DMS 273 treated with DMSO at 0.1 percent for 48 hours (cell line): ENCODE results near the gene SNX12.
"Not testable (repeated sequence)": the region's sequence is repeated elsewhere in the genome, so short reads cannot be mapped to it uniquely, and the experiment has no call there.

Source experiments
- DNase-seq: peaks from one replicate; lab custom pipeline; 2025; lab: John Stamatoyannopoulos, UW

The SNX12 gene

DNA sequence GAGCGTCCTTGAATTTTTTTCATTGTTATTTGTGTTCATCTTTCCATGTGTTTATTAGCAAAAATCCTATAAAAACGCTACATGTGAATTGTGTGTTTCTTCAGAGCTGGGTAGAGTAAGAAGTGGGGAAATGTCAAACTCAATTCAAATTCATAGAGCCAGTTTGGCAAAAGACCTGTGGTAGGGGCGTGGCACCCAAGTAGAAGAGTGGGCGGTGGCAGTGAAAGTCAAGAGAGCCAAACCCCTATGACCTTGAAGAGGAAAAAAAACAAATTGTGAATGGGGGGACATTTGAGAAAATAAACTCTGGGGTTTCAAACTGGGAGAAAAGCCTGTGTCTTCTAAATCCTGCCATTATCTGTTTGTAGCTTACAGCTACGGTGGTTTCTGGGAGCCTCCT, 23.1 kb upstream of the SNX12 start:
- no peak for DNase-seq

DNA sequence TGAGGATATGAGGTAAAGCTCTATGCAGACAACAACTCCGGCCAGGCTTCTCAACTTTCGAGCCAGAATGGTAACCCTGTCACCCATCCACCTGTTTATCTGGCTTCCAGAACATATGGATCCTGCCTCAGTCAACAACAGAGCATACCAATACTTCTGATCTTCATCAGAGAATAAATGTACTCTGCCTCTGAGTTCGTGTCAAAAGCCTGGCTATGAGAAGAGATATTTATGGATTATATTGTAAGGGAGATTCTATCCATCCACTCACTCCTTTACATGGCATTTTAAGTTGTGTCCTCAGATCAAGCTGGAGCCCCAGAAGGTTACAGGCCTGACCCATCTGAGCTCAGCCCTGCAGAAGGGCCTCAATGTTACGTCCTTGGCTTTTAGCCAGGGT, 17.8 kb upstream of the SNX12 start:
- DNase-seq, result no peak

DNA sequence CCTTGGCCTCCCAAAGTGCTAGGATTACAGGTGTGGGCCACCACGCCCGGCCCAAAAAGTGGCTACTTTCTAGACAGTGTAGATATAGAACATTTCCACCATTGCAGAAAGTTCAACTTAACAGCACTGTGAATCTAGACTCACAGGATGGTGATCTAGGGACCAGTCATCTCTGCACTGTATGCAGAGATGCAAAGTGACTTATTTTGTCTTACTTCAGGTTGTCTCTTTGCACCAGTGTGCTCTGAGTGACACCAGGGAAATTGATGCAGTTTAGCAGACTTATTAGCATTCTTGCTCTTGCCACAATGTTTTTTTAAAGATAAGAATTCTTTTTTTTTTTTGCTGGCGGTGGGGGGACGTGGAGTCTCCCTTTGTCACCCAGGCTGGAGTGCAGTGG, 14.7 kb upstream of the SNX12 start:
- DNase-seq, result no peak

DNA sequence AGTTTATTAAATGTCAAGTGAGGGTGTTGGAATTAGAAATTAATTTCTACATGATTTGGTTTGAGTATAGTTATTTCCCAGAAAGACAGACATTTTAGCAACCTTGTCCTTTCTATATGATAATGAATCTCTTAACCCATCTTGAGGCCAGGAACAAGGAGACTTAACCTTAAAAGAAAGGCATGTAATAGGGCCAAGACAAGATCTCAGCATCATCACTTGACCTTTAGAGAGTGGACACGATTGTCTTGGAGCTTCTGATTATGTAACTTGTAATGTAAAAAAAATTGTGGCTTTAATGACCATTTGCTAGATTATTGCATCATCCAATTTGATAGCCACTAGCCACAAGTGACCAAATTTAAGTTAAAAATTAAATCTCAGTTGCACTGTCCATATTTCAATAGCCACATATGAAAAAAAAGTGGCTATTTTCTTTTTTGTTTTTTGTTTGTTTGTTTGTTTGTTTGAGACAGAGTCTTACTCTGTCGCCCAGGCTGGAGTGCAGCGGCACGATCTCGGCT, 14.1 kb upstream of the SNX12 start:
- no peak for DNase-seq

DNA sequence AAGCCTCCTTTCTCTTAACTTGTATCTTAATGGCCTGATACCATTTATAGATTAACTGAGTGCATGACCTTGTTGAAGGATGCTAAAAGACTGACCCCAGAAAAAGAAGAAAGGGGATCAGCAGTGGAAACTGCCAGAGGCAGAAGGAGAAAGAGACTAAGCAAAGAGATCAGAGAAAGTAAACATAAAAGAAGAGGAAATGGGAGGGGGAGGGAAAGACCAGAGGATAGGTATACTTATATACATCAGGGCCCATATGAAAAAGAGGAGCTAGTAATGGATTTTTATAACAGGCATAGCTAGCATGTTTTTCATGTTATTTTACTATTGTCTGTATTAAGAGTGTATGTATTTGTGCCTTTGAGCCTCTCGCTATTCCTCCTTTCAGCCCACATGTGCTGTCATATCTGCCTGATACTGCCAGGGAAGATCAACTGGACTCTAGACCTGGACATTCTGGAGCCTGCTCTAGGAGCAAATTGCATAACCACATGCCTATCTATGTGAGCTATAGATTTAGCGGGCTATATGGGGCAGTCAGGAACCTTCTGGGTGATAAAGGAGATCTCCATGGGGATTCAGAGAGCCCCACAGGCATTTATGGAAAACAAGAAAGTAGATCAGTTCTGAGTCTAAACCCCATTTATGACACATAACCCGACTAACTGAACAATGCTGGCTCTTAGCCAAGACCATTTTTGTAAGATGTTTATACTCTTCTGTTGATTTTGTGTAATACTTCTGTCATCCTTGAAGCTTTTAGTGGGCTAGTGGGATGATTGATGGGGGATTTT, 13.4 kb upstream of the SNX12 start:
- no peak for DNase-seq

DNA sequence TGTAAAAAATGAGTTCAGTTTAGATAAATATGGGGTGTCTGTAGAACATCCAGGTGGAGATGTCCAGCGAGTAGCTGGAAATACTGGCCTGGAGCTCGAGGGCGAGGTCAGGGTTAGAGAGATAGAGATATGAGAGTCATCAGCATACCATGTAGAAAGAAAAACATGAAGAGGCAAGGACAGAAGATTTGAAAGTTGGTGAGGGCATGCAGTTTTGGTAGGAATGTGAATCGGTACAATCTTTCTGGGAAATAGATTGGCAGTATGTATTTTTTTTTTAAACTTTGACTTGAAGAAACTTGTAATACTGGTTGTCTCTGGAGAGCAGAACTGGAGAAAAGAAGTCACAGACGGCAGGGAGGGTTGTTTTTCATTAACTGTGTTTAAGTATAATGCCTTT, 2.4 kb upstream of the SNX12 start:
- no peak for DNase-seq

DNA sequence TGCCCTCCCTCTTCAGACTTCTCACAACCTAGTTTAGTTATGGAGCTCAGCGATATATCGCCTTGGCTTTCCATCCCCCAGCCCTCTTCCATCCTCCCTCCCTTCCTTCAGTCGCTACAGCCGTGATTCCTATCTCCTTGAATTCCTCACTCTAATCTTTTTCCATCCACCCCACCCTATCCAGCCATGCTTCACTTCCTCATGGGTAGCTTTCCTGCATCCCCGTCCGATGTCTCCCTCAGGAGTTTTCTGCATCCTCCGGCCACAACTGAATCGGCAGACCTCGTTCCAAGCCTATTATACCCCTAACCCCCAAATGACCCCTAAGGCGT, 456 bp downstream of the SNX12 start:
- no peak for DNase-seq

DNA sequence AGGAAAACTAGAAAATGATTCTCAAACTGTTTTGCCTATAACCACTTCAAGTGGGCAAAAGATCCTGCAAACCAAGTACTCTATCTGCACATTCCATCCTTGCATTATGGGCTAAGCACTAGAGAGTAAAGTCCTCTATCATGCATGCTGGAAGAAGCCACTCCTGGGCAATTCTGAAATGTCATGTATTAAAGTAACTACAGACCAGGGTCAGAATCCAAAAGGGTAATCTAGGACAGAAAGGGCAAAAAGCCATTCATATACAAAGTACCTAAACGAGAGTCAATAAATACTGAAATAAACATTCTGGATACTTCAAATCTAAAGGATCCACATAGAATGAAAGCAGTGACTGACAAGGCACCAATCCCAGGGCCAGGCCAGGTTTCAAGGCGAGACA, 1.0 kb downstream of the SNX12 start:
- no peak for DNase-seq

DNA sequence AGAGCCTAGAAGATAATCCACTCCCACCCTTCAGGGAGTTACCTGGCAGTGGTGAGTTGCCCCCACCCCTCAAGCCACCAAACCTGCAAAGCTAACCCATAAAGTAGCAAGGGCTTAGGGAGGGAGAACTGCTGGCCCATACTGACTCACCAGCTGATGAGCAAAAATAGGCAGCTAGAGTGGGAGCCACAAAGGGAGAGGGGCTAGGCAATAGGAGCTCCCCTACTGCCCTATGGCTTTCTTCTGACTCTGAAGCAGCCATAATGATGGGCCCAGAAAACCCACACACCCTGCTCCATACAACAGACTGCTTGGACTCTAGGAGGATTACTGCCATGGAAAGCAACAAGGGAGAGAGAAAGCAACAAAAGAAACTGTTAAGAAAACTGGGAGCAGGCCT, 8.0 kb downstream of the SNX12 start:
- DNase-seq, result no peak

DNA sequence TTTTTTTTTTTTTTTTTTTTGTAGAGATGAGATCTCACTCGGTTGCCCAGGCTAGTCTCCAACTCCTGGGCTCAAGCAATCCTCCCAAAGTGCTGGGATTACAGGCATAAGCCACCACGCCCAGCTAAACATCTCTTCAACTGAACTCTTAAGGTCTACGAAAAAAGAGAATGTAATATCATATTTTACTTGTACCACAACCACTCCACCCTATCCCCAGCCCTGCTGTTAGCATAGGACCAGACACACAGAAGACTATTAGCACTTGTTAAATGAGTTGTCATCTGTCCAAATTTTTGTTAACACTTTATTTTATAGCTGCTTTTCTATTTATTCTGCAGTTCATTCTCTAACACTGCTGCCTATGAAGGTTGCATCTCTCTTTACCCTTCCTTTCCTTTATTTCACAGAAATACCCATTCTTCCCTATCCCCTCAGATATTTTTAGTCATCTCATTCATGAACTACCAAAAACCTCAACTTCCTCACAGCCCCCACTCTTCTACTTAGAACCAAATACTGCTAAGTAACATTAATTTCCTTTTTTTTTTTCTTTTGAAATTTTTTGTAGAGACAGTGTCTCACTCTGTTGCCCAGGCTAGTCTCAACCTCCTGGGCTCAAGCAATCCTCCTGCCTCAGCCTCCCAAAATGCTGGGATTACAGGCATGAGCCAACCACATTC, 10.1 kb downstream of the SNX12 start:
- no peak for DNase-seq

DNA sequence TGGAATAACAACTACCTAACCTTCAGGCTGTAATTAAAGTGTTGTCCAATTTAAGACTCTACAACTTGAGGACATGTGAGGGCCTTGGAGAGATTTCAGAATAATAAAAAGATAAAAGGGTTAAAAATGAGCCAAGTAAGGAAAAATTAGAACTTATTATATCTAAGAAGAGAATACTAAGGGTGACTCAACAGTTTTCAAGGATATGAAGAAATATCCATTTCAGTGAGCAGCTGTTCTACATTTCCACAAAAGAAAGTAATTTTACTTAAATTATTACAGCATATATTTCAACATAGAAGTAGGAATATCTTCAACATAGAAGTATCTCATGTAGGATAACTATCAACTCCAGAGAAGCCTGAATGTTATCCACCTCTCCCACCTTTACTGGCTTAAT, 11.3 kb downstream of the SNX12 start:
- DNase-seq, result no peak

DNA sequence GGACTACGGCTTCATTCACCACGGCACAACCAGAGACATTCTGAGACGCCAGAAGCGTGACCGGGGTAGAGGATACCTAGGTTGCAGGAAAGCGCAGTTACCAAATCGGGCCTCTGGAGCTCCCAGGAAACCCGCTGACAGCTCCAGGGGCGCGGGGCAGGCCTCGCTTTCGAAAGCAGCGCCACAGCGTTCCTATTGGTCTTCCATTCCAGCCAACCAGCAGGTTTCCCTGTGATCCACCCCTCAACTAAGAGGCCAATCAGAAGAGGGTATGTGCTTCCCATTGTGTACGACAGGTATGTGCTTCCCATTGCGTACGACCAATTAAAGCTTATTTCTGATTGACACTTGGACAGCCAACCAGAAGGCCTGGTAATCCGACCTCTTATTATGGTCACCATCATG, 14.9 kb downstream of the SNX12 start:
- DNase-seq, result no peak

DNA sequence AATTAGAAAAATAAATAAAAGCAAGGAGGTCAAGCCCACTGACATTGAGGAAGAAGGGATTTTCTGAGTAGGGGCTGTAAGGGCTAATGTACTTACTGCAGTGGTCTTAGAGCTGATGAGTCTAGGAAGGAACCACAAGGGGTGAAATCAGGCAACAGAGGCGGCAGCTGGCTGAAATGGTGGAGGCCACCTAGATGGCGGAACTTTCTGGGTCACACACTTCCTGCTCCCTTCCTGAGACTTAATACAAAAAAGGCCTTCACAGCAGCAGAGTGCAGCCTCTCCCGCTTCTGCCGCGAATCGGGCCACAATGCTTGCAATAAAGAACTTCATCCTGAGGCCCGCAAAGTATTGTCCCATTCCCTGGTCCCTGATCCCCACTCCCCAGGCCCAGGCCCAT, 15.4 kb downstream of the SNX12 start:
- no peak for DNase-seq

DNA sequence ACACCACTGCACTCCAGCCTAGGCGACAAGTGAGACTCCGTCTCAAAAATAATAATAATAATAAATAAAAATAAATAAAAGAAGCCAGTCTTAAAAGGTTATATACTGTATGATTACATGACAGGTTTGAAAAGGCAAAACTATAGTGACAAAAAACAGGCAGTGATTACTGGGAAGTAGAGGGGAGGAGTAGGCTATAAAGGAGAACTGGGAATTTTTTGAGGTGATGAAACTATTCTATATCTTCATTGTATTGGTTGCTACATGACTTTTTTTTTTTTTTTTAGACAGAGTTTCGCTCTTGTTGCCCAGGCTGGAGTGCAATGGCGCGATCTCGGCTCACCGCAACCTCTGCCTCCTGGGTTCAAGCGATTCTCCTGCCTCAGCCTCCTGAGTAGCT, 20.2 kb downstream of the SNX12 start:
- not testable (repeated sequence) for DNase-seq

DNA sequence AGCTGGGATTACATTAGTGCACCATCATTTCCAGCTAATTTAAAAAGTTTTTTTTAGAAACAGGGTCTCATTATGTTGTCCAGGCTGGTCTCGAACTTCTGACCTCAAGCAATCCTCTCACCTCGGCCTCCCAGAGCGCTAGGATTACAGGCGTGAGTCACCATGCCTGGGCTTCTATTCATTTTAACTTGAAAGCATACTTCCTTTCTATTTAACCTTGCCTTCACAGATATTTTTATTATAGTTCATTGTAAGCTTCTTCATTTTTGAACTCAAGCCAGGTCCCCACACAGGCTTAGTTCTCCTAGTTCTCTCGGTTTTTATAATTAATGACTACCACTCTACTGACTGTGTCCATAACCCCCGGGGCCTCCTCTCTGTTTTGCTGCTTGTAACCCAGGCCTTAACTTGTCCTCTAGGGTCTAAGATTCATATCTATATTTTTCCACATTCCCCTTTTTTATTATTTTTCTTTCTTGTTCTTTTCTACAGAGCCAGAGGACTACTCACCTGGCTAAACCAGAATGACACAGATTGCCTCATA, 50.7 kb downstream of the SNX12 start:
- DNase-seq, result no peak
